Activated naive CD8-positive, alpha-beta T cell treated with anti-CD3 and anti-CD28 coated beads, Interleukin-2, amount 10 ng/mL, durations not matched to agents 7 days and 5 days (primary cell): Measurements from ENCODE around the gene FAM53B. TPM values are rescaled to one million over a fixed set of nuclear protein-coding genes. Genes with fewer than 3 reads are reported as not detected.
"Not testable (repeated sequence)": the region's sequence is repeated elsewhere in the genome, so short reads cannot be mapped to it uniquely, and the experiment has no call there.

ENCODE experiments used
- ATAC-seq: fragments of 150-1000 bp; cut with Tn5 transposase; one replicate; pipeline ENCODE4 v1.10.0; 2021; ENCODE audit warnings: low read depth, moderate library complexity
- POLR2A ChIA-PET: fragments of 350-600 bp; sonication (Branson Sonifier 250); formaldehyde crosslinking; loops from one replicate; lab custom pipeline; 2021; ENCODE audit warnings: antibody characterized with exemption; lab: Charles Lee
- DNase-seq: peaks from one replicate; pipeline ENCODE4 v3.0.0; 2021
- H3K27ac Mint-ChIP-seq: one replicate; pipeline ENCODE4 v1.8.0; 2022; ENCODE audit warnings: mild to moderate bottlenecking, mixed read lengths
- H3K27me3 Mint-ChIP-seq: one replicate; pipeline ENCODE4 v1.8.0; 2022; ENCODE audit warnings: mild to moderate bottlenecking, moderate library complexity, mixed read lengths
- H3K36me3 Mint-ChIP-seq: one replicate; pipeline ENCODE4 v1.8.0; 2021; ENCODE audit warnings: mild to moderate bottlenecking, mixed read lengths
- H3K4me1 Mint-ChIP-seq: one replicate; pipeline ENCODE4 v1.8.0; 2021; ENCODE audit warnings: mixed read lengths
- H3K4me3 Mint-ChIP-seq: one replicate; pipeline ENCODE4 v1.8.0; 2022; ENCODE audit warnings: mild to moderate bottlenecking, moderate library complexity, mixed read lengths
- H3K9me3 Mint-ChIP-seq: one replicate; pipeline ENCODE4 v1.8.0; 2021; ENCODE audit warnings: mixed read lengths
- total RNA-seq, 2 experiments: library from RNA; stranded (reverse); gene quantifications; one replicate each; pipeline ENCODE4 v1.2.3, GENCODE V29; 2021

Gene FAM53B
- total RNA-seq, 2 experiments from 2014 or later = 29.8 to 33.0 TPM

- ATAC-seq (no peak), DNase-seq (no peak)
- no peaks in the 10 kb centered on the region for H3K36me3 Mint-ChIP-seq
- POLR2A ChIA-PET = no interaction called here
- no peaks in the 10 kb centered on the region for H3K27me3 Mint-ChIP-seq
- no peak overlapping the region for H3K27ac Mint-ChIP-seq
- H3K4me3 Mint-ChIP-seq = no peak overlapping the region
- H3K4me1 Mint-ChIP-seq = no peaks in the 10 kb centered on the region
- peaks cover 1% of the 10 kb centered on the region for H3K9me3 Mint-ChIP-seq
These were observed 154.6 kb downstream of the FAM53B start for GRCh38 chr10:124589491-124590041.

DNA sequence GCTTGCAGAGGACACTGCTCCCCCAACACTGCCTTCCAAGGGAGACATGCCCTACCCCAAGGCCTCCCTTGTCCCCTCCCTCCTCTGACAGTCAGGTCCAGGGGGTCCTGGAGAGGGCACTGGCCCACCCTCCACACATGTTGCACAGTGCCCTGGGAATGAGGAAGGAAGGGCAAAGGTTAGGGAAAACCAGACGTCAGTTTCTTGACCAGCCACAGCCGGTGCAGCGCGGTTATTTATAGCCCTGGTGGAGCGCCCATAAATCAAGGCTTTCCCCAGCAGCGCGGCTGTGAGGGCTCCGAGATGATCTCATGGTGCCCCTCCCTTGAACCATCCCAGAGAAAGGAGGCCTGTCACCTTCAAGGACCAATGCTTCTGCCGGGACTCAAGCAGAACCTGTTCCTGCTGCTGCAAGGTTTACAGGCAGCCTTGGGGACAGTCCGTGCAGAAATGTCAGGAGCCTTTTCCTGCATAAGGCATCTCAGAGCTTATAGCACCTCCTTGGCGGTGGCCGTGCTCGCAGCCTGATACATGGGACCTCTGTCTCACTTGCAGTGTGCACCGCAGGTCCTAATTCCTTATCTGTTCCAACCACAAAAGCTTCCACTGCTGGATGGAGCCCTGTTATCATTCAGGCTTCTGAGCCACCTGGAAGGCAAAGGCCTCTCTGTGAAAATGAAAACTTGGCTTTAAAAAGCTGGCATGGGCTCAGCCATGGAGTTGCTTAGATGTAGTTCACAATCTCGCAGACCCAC, 155.3 kb downstream of the FAM53B start:
- Mint-ChIP-seq H3K4me1 (no peaks in the 10 kb centered on the region), H3K27ac (no peak overlapping the region), H3K9me3 (peaks cover 1% of the 10 kb centered on the region), H3K27me3 (peaks cover 2% of the 10 kb centered on the region), H3K36me3 (no peaks in the 10 kb centered on the region), H3K4me3 (no peak overlapping the region)
- ATAC-seq (no peak), DNase-seq (no peak)
- POLR2A ChIA-PET = no interaction called here

DNA sequence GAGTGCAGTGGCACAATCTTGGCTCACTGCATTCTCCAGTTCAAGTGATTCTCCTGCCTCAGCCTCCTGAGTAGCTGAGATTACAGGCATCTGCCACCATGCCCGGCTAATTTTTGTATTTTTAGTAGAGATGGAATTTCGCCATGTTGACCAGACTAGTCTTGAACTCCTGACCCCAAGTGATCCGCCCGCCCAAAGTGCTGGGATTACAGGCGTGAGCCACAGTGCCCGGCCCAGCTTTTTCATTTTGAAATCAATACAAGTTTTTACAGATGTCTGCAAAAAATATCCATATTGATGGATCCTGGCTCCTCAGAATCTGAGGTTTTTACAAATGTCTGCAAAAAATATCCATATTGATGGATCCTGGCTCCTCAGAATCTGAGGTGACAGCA, 155.8 kb downstream of the FAM53B start:
- DNase-seq, H3K9me3 Mint-ChIP-seq, ATAC-seq, H3K4me1 Mint-ChIP-seq, POLR2A ChIA-PET, H3K27me3 Mint-ChIP-seq, H3K27ac Mint-ChIP-seq, H3K4me3 Mint-ChIP-seq, H3K36me3 Mint-ChIP-seq: not testable (repeated sequence)

- POLR2A ChIA-PET = no interaction called here
- DNase-seq = no peak
- Mint-ChIP-seq H3K9me3 (peaks cover 4% of the 10 kb centered on the region), H3K4me3 (no peak overlapping the region), H3K27me3 (peaks cover 6% of the 10 kb centered on the region), H3K36me3 (no peaks in the 10 kb centered on the region), H3K27ac (no peak overlapping the region), H3K4me1 (no peaks in the 10 kb centered on the region)
- no peak for ATAC-seq
These were observed 156.4 kb downstream of the FAM53B start for GRCh38 chr10:124587811-124588211.

DNA sequence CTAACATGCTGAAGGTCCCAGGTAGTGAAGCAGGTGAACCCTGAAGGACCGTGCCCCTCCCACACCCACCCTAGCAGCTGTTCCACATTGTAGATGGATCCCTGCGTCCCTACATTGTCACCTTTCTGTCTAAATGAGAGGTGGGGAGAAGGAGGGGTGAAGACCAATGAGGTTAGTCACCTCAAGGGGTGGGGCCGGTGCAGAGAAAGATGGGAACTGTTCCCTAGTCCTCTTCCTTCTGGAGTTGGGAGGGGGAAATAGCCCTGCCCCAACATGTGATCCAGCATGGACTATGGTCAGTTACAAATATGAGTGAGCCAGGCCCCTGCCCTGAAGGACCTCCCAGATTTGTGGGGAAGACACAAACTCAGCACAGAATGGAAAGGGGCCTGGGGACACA, 158.0 kb downstream of the FAM53B start:
- Mint-ChIP-seq H3K36me3 (no peaks in the 10 kb centered on the region), H3K4me1 (no peaks in the 10 kb centered on the region), H3K27me3 (peaks cover 8% of the 10 kb centered on the region), H3K9me3 (peaks cover 7% of the 10 kb centered on the region), H3K27ac (no peak overlapping the region), H3K4me3 (no peak overlapping the region)
- ATAC-seq (no peak), DNase-seq (no peak)
- POLR2A ChIA-PET = no interaction called here

GRCh38 chr10:124579011-124579399, 165.2 kb downstream of the FAM53B start:
- H3K9me3 Mint-ChIP-seq = peaks cover 7% of the 10 kb centered on the region
- H3K27ac Mint-ChIP-seq = no peak overlapping the region
- no peaks in the 10 kb centered on the region for H3K36me3 Mint-ChIP-seq
- H3K27me3 Mint-ChIP-seq = peaks cover 11% of the 10 kb centered on the region
- DNase-seq (no peak), ATAC-seq (no peak)
- no peaks in the 10 kb centered on the region for H3K4me1 Mint-ChIP-seq
- POLR2A ChIA-PET = no interaction called here
- H3K4me3 Mint-ChIP-seq = no peak overlapping the region

- Mint-ChIP-seq H3K36me3 (no peaks in the 10 kb centered on the region), H3K9me3 (peaks cover 6% of the 10 kb centered on the region), H3K4me1 (no peaks in the 10 kb centered on the region), H3K4me3 (no peak overlapping the region), H3K27me3 (peaks cover 8% of the 10 kb centered on the region), H3K27ac (no peak overlapping the region)
- ATAC-seq = no peak
- POLR2A ChIA-PET = no interaction called here
- DNase-seq = no peak
These were observed 165.8 kb downstream of the FAM53B start for GRCh38 chr10:124578231-124579010.

DNA sequence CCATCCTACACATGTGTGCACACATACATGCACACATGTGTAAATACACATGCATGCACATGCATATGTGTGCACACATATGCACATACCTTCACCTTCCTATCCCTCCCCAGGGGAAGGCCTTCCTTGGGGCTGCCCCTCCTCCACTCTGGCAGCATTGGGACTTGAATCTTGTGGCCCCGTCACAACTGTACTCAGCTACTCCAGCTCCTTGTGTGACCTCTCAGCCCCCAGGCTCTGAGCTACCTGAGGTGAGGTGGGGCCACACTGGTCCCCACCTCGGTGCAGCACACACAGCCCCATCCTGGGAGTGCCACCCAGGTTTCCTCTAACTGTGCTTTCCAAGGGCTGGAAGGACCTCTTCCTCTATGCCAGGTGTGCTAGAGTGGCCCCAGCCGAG, 166.5 kb downstream of the FAM53B start:
- peaks cover 4% of the 10 kb centered on the region for H3K27me3 Mint-ChIP-seq
- H3K9me3 Mint-ChIP-seq = peaks cover 3% of the 10 kb centered on the region
- no peak overlapping the region for H3K27ac Mint-ChIP-seq
- H3K36me3 Mint-ChIP-seq = no peaks in the 10 kb centered on the region
- no peaks in the 10 kb centered on the region for H3K4me1 Mint-ChIP-seq
- POLR2A ChIA-PET = no interaction called here
- H3K4me3 Mint-ChIP-seq = no peak overlapping the region
- DNase-seq = no peak
- no peak for ATAC-seq

DNA sequence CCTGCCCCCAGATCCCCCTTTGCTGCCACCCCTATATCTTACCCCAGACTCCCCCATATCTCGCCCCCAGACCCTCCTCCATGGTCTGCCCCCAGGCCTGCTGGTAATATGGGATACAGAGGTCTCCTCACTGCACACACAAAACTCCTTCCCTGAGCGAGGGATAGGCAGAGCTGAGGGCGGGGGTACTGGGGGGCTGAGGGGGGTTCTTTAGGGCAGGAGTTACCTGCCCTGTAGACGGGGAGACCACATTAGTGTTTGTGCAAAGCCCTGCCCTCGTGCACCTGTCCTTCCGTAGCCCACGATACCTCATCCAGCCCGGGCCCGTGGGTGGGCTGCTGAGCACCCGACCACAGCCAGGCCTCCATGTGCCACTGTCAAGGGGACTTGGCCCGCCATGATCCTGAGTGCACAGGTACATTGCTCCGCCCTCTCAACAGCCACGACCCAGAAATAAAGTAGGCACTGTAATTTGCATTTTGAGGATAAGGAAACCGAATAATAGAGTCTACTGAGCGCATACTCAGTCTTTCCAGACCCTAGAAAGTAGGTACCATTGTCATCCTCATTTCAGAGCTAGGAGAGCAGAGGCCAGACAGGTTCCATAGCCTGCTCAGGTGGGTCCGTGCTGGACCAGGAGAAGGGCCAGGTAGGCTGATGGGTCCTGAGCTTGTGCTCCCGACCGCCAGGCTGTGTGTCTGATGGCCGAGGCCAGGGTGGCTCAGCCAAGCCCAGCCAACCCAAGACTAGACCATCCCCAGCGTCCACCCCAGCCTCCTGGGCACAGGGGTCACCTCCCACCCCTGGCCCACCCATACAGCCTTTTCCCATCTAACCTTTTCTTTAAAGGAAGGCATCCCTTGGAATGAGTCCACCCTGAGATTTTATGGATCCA, 167.4 kb downstream of the FAM53B start:
- Mint-ChIP-seq H3K9me3 (peaks cover 2% of the 10 kb centered on the region), H3K4me1 (no peaks in the 10 kb centered on the region), H3K27ac (no peak overlapping the region), H3K27me3 (peaks cover 3% of the 10 kb centered on the region), H3K4me3 (no peak overlapping the region), H3K36me3 (no peaks in the 10 kb centered on the region)
- ATAC-seq (no peak), DNase-seq (no peak)
- POLR2A ChIA-PET = no interaction called here

DNA sequence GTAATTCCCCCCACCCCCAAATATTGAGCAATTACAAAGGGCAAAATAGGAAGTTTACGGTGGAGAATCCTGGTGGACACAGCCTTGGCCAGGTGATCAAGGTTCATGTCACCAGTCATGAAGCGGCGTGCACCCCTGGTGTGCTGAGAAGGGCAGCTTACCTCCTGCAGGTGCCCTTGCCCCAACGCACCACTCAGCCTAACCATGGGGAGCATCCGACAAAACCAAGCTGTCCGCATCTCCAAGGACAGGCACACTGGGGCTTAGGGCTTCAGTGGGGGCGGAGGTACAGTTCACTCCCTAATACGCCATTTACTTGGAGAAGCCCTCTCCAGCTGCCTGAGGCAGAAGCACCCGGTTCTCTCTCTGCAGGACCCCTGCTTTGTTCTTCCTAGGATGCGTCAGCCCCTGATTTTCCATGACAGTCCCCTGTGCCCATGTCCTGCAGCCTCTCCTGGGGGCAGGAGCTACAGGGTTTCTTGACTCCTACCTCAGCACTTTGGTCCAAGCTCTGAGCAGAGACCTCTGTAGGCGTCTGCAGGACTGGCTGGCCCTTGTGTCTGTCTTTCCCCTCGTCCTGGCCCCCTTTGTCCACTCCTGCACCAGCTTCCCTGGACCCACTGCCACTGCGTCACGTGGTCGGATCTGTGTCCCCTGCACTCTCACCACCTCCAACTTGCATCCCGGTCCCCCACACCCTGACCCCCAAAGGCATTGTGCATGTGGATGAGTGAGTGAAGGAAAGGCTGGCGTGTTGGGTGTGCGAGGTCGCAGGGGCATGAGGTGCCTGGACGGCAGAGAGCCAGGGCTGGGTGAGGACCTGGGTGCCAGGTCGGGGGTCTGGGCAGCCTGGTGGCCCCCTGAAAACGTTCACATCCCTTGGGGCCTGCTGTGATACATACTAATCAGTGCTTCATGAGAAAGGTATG, 168.8 kb downstream of the FAM53B start:
- Mint-ChIP-seq H3K4me1 (peaks cover 2% of the 10 kb centered on the region), H3K27ac (no peak overlapping the region), H3K4me3 (no peak overlapping the region), H3K27me3 (peaks cover 2% of the 10 kb centered on the region), H3K9me3 (peaks cover 2% of the 10 kb centered on the region), H3K36me3 (no peaks in the 10 kb centered on the region)
- POLR2A ChIA-PET = no interaction called here
- DNase-seq (no peak), ATAC-seq (no peak)

GRCh38 chr10:124574456-124575070, 169.6 kb downstream of the FAM53B start:
- H3K27ac Mint-ChIP-seq = no peak overlapping the region
- no peak for DNase-seq
- POLR2A ChIA-PET = no interaction called here
- no peak overlapping the region for H3K4me3 Mint-ChIP-seq
- H3K36me3 Mint-ChIP-seq = no peaks in the 10 kb centered on the region
- peaks cover 2% of the 10 kb centered on the region for H3K4me1 Mint-ChIP-seq
- no peaks in the 10 kb centered on the region for H3K27me3 Mint-ChIP-seq
- H3K9me3 Mint-ChIP-seq = no peaks in the 10 kb centered on the region
- ATAC-seq = no peak
